ENCODE measurements around the gene MAGEB4. TPM values are rescaled to one million over a fixed set of nuclear protein-coding genes. Genes with fewer than 3 reads are reported as not detected.
"Not testable (repeated sequence)": the region's sequence is repeated elsewhere in the genome, so short reads cannot be mapped to it uniquely, and the experiment has no call there.

The MAGEB4 gene, protein sequence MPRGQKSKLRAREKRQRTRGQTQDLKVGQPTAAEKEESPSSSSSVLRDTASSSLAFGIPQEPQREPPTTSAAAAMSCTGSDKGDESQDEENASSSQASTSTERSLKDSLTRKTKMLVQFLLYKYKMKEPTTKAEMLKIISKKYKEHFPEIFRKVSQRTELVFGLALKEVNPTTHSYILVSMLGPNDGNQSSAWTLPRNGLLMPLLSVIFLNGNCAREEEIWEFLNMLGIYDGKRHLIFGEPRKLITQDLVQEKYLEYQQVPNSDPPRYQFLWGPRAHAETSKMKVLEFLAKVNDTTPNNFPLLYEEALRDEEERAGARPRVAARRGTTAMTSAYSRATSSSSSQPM
- total RNA-seq = not detected

GRCh38 chrX:30241724-30242415, at the start of gene MAGEB4:
Gene MAGEB4, plus strand, starts transcription at chrX:30242000. Its CDS starts 136 bp downstream, at chrX:30242136.
- H3K4me3 ChIP-seq (ENCODE audit: low read length) = no peak within 1 kb of the TSS
- no peaks in the 10 kb centered on the region for H3K9me3 ChIP-seq (ENCODE audit: low read depth, low read length)
- H3K27me3 ChIP-seq (ENCODE audit: insufficient read depth, low read length) = no peaks in the 10 kb centered on the region
- H3K4me1 ChIP-seq (ENCODE audit: insufficient read depth, low read length) = no peaks in the 10 kb centered on the region

DNA sequence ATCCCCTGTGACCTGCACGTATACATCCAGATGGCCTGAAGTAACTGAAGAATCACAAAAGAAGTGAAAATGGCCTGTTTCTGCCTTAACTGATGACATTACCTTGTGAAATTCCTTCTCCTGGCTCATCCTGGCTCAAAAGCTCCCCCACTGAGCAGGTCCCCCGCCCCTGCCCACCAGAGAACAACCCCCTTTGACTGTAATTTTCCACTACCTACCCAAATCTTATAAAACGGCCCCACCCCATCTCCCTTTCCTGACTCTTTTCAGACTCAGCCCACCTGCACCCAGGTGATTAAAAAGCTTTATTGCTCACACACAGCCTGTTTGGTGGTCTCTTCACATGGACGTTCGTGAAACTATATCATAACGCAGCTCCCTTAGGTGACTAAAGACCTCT, 47.9 kb upstream of the MAGEB4 start:
- H3K27me3 ChIP-seq (ENCODE audit: insufficient read depth, low read length); H3K4me3 ChIP-seq (ENCODE audit: low read length); H3K4me1 ChIP-seq (ENCODE audit: insufficient read depth, low read length); H3K9me3 ChIP-seq (ENCODE audit: low read depth, low read length): not testable (repeated sequence)

DNA sequence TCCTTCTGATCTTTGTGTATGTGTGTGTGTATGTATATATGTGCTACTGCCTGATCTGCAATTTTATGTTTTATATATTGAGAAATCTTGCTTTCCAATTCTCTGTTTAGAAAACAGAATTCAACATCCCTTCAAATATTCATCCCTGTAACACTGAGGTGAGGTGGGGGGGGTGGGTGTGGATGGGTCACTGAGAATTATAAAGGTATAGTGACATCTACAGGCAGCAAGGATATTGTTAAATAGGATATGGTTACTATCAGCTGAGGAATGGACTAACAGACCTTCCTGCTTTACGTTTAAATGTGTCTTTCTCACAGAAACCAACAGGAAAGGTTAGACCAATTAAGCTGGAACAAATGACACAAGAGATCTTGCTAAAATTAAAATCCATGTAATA, 45.5 kb upstream of the MAGEB4 start:
- Histone ChIP-seq H3K4me1 (ENCODE audit: insufficient read depth, low read length) (no peaks in the 10 kb centered on the region), H3K4me3 (ENCODE audit: low read length) (no peak overlapping the region), H3K9me3 (ENCODE audit: low read depth, low read length) (no peaks in the 10 kb centered on the region), H3K27me3 (ENCODE audit: insufficient read depth, low read length) (no peaks in the 10 kb centered on the region)

DNA sequence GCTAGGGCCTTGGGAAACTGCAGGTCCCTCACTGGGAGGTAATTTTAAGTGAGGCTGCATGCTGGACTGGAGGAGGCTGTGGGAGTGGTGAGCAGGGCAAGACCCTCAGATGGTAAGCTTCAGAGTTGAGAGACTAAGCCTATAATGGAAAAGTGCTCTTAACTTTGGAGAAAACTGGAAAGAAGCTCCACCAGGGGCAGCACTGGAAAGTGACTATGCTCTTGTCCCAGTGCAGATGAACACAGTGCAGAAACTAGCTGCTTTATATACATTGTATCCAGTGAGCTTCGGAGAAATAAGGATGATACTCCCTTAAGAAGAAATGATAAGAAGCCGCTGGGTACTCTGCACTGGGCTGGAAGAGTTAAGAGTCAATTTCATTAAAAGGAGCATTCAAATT, 29.6 kb upstream of the MAGEB4 start:
- Histone ChIP-seq H3K27me3 (ENCODE audit: insufficient read depth, low read length) (no peaks in the 10 kb centered on the region), H3K9me3 (ENCODE audit: low read depth, low read length) (no peaks in the 10 kb centered on the region), H3K4me1 (ENCODE audit: insufficient read depth, low read length) (no peaks in the 10 kb centered on the region), H3K4me3 (ENCODE audit: low read length) (no peak overlapping the region)

- Histone ChIP-seq H3K4me1 (ENCODE audit: insufficient read depth, low read length) (no peaks in the 10 kb centered on the region), H3K9me3 (ENCODE audit: low read depth, low read length) (no peaks in the 10 kb centered on the region), H3K27me3 (ENCODE audit: insufficient read depth, low read length) (no peaks in the 10 kb centered on the region), H3K4me3 (ENCODE audit: low read length) (no peak within 1 kb of the TSS)
Observed at GRCh38 chrX:30215357-30215843, 26.4 kb upstream of the MAGEB4 start, which contains the start of gene MAGEB2. Gene MAGEB2, plus strand, starts transcription at chrX:30215563. Its CDS starts 3,018 bp downstream, at chrX:30218581.

GRCh38 chrX:30217465-30217864, 24.3 kb upstream of the MAGEB4 start:
- H3K4me3 ChIP-seq (ENCODE audit: low read length) = no peak overlapping the region
- no peaks in the 10 kb centered on the region for H3K4me1 ChIP-seq (ENCODE audit: insufficient read depth, low read length)
- H3K9me3 ChIP-seq (ENCODE audit: low read depth, low read length) = no peaks in the 10 kb centered on the region
- H3K27me3 ChIP-seq (ENCODE audit: insufficient read depth, low read length) = no peaks in the 10 kb centered on the region

GRCh38 chrX:30219372-30219771, 22.4 kb upstream of the MAGEB4 start:
- no peaks in the 10 kb centered on the region for H3K4me1 ChIP-seq (ENCODE audit: insufficient read depth, low read length)
- no peaks in the 10 kb centered on the region for H3K9me3 ChIP-seq (ENCODE audit: low read depth, low read length)
- no peaks in the 10 kb centered on the region for H3K27me3 ChIP-seq (ENCODE audit: insufficient read depth, low read length)
- H3K4me3 ChIP-seq (ENCODE audit: low read length) = no peak overlapping the region

DNA sequence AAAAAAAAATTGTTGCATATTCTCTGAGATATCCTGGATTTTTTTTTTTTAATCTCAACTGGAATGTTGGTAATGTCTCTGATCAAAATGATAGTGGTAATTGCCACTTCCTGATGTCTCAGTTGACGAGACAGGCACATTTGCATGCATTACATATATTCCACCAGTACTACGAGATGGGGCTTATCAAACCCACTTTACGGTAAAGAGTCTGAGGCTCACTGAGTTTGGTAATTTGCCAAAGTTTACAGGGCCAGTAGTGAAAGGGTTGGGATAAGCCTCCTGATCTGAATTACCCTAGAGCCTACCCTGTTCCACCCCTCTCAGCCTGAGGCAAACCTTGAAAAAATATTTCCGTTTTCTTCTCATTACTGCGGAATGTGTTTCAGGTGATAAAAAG, 21.1 kb upstream of the MAGEB4 start:
- H3K4me3 ChIP-seq (ENCODE audit: low read length) = no peak overlapping the region
- no peaks in the 10 kb centered on the region for H3K4me1 ChIP-seq (ENCODE audit: insufficient read depth, low read length)
- H3K9me3 ChIP-seq (ENCODE audit: low read depth, low read length) = no peaks in the 10 kb centered on the region
- H3K27me3 ChIP-seq (ENCODE audit: insufficient read depth, low read length) = no peaks in the 10 kb centered on the region

DNA sequence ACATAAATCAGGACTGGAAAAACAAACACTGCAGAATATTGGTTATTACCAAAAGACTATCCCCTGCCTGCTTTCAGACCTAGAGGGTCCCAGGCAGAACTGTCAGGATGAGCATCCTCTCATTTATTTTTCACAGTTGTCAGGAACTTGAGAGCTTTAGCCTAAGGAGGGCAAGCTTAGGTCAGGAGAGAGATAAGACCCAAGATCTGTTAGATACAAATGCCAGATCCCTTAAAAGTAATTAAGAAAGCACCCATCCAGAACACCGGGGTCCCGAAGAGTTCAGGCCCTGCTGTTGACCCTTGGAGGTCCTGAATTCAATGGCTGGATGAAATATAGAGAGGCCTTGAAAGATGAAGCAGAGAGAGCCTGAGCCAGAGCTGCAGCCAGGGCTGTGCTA, 17.3 kb upstream of the MAGEB4 start:
- Histone ChIP-seq H3K4me1 (ENCODE audit: insufficient read depth, low read length) (no peaks in the 10 kb centered on the region), H3K9me3 (ENCODE audit: low read depth, low read length) (no peaks in the 10 kb centered on the region), H3K27me3 (ENCODE audit: insufficient read depth, low read length) (no peaks in the 10 kb centered on the region), H3K4me3 (ENCODE audit: low read length) (no peak overlapping the region)

GRCh38 chrX:30228526-30228925, 13.3 kb upstream of the MAGEB4 start:
- Histone ChIP-seq H3K9me3 (ENCODE audit: low read depth, low read length) (no peaks in the 10 kb centered on the region), H3K4me1 (ENCODE audit: insufficient read depth, low read length) (no peaks in the 10 kb centered on the region), H3K27me3 (ENCODE audit: insufficient read depth, low read length) (no peaks in the 10 kb centered on the region), H3K4me3 (ENCODE audit: low read length) (no peak overlapping the region)

GRCh38 chrX:30230395-30230794, 11.4 kb upstream of the MAGEB4 start, which contains the start of gene MAGEB3:
Gene MAGEB3, plus strand, starts transcription at chrX:30230657. Its CDS starts 5,268 bp downstream, at chrX:30235925.
- Histone ChIP-seq H3K4me3 (ENCODE audit: low read length) (no peak within 1 kb of the TSS), H3K4me1 (ENCODE audit: insufficient read depth, low read length) (no peaks in the 10 kb centered on the region), H3K9me3 (ENCODE audit: low read depth, low read length) (no peaks in the 10 kb centered on the region), H3K27me3 (ENCODE audit: insufficient read depth, low read length) (no peaks in the 10 kb centered on the region)

- no peaks in the 10 kb centered on the region for H3K4me1 ChIP-seq (ENCODE audit: insufficient read depth, low read length)
- no peaks in the 10 kb centered on the region for H3K9me3 ChIP-seq (ENCODE audit: low read depth, low read length)
- no peak within 1 kb of the TSS for H3K4me3 ChIP-seq (ENCODE audit: low read length)
- H3K27me3 ChIP-seq (ENCODE audit: insufficient read depth, low read length) = no peaks in the 10 kb centered on the region
Observed at GRCh38 chrX:30246769-30247489, 5.1 kb downstream of the MAGEB4 start, which contains the start of gene MAGEB1. Gene MAGEB1, plus strand, starts transcription at chrX:30247146. Its CDS starts 3,348 bp downstream, at chrX:30250494.

DNA sequence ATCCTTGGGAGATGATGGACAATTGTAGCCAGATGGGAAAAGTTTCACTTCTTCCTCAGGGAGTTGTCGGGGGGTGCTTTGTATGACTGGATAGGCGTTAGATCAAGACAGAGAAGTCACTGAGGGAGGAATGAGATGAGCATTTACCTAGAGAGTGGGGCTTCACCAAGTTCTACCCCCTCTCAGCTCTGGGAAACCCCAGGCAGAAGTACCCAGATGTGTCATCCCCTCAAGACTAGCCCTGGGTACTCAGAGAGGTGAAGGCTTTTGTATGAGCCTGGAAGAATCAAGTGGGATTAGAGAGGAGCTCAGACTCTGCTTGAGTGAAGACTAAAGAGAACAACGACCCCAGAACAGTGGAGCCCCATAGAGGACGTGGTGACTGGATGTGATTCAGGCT, 7.1 kb downstream of the MAGEB4 start:
- Histone ChIP-seq H3K27me3 (ENCODE audit: insufficient read depth, low read length) (no peaks in the 10 kb centered on the region), H3K4me1 (ENCODE audit: insufficient read depth, low read length) (no peaks in the 10 kb centered on the region), H3K9me3 (ENCODE audit: low read depth, low read length) (no peaks in the 10 kb centered on the region), H3K4me3 (ENCODE audit: low read length) (no peak overlapping the region)

- no peak overlapping the region for H3K4me3 ChIP-seq (ENCODE audit: low read length)
- H3K9me3 ChIP-seq (ENCODE audit: low read depth, low read length) = no peaks in the 10 kb centered on the region
- no peaks in the 10 kb centered on the region for H3K4me1 ChIP-seq (ENCODE audit: insufficient read depth, low read length)
- H3K27me3 ChIP-seq (ENCODE audit: insufficient read depth, low read length) = no peaks in the 10 kb centered on the region
Observed at GRCh38 chrX:30253257-30253656, 11.5 kb downstream of the MAGEB4 start.

DNA sequence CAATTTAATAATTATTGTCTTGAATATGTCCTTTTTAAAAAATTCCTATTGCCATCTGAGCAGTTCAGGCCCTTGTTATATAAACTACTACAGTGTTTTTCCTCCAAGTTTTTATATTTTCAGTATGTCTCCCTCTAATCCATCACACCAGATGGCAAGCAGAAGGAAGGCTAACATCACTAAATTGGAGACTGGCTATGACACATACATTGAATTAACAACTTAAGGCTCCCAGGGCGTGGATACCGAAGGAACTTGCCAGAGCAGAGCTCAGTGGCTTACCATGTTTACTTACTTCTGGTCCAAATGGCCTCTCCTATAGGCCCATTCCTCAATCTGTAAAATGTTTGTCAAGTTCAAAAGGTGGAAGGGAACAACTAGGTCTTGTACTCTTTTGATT, 18.1 kb downstream of the MAGEB4 start:
- Histone ChIP-seq H3K9me3 (ENCODE audit: low read depth, low read length) (no peaks in the 10 kb centered on the region), H3K4me1 (ENCODE audit: insufficient read depth, low read length) (no peaks in the 10 kb centered on the region), H3K27me3 (ENCODE audit: insufficient read depth, low read length) (no peaks in the 10 kb centered on the region), H3K4me3 (ENCODE audit: low read length) (no peak overlapping the region)

Data from mononuclear cell (primary cell).